WTC11 (cell line): ENCODE measurements around the gene GAB2. TPM values are rescaled to one million over a fixed set of nuclear protein-coding genes. Genes with fewer than 3 reads are reported as not detected.

Experiments
- ATAC-seq: fragments of 200-7000 bp; cut with Tn5 transposase; 2 replicates; pipeline ENCODE4 v1.10.0; 2021; ENCODE audit warnings: mild to moderate bottlenecking, moderate library complexity
- CTCF ChIA-PET: fragments of 300-600 bp; sonication (Branson Sonifier 250); formaldehyde crosslinking; loops from one replicate; lab custom pipeline; 2021; ENCODE audit warnings: antibody characterized with exemption; lab: Charles Lee
- POLR2A ChIA-PET: fragments of 350-600 bp; sonication (Branson Sonifier 250); formaldehyde crosslinking; loops from one replicate; lab custom pipeline; 2021; ENCODE audit warnings: antibody characterized with exemption; lab: Charles Lee
- DNase-seq: peaks from one replicate; pipeline ENCODE4 v3.0.0; 2021; ENCODE audit warnings: low spot score
- H3K27ac Mint-ChIP-seq: 2 replicates; pipeline ENCODE4 v1.8.0; 2021; ENCODE audit warnings: mixed read lengths
- H3K27me3 Mint-ChIP-seq: 2 replicates; pipeline ENCODE4 v1.8.0; 2021; ENCODE audit warnings: low read depth, mild to moderate bottlenecking, moderate library complexity, mixed read lengths
- H3K36me3 Mint-ChIP-seq: 2 replicates; pipeline ENCODE4 v1.8.0; 2021; ENCODE audit warnings: mixed read lengths
- H3K4me1 Mint-ChIP-seq: 2 replicates; pipeline ENCODE4 v1.8.0; 2022; ENCODE audit warnings: mixed read lengths
- H3K4me3 Mint-ChIP-seq: 2 replicates; pipeline ENCODE4 v1.8.0; 2021; ENCODE audit warnings: mild to moderate bottlenecking, moderate library complexity, mixed read lengths
- H3K9me3 Mint-ChIP-seq: 2 replicates; pipeline ENCODE4 v1.8.0; 2021; ENCODE audit warnings: mixed read lengths
- ATF3 ChIP-seq: sonication (generic); formaldehyde crosslinking; conservative IDR thresholded peaks from 2 replicates; pipeline ENCODE4 v1.8.1; 2022; ENCODE audit warnings: mild to moderate bottlenecking, missing genetic modification reagents
- E2F1 ChIP-seq: sonication (generic); formaldehyde crosslinking; IDR thresholded peaks from 2 replicates; pipeline ENCODE4 v1.8.0; 2022; ENCODE audit warnings: mild to moderate bottlenecking, missing genetic modification reagents
- FOXJ3 ChIP-seq: sonication (generic); formaldehyde crosslinking; IDR thresholded peaks from 2 replicates; pipeline ENCODE4 v1.9.0; 2021; ENCODE audit warnings: missing genetic modification reagents, mild to moderate bottlenecking, borderline replicate concordance
- FOXK1 ChIP-seq: sonication (generic); formaldehyde crosslinking; IDR thresholded peaks from 2 replicates; pipeline ENCODE4 v1.8.0; 2022; ENCODE audit warnings: mild to moderate bottlenecking, moderate library complexity, missing genetic modification reagents
- GTF2I ChIP-seq: fragments of 250-450 bp; sonication (Bioruptor Pico); conservative IDR thresholded peaks from 2 replicates; pipeline ENCODE4 v1.4.0; 2021; ENCODE audit warnings: mild to moderate bottlenecking
- HMGA2 ChIP-seq: fragments of 250-450 bp; sonication (Bioruptor Pico); IDR thresholded peaks from 2 replicates; pipeline ENCODE4 v1.4.0; 2021; ENCODE audit warnings: mild to moderate bottlenecking, moderate library complexity
- IRF2 ChIP-seq: sonication (generic); formaldehyde crosslinking; IDR thresholded peaks from 2 replicates; pipeline ENCODE4 v1.8.0; 2022; ENCODE audit warnings: low read depth, missing genetic modification reagents, borderline replicate concordance
- JUN ChIP-seq: sonication (generic); formaldehyde crosslinking; IDR thresholded peaks from 2 replicates; pipeline ENCODE4 v1.8.0; 2023; ENCODE audit warnings: mild to moderate bottlenecking, missing genetic modification reagents
- MYBL2 ChIP-seq: sonication (generic); formaldehyde crosslinking; IDR thresholded peaks from 2 replicates; pipeline ENCODE4 v1.8.1; 2023; ENCODE audit warnings: mild to moderate bottlenecking, moderate library complexity, missing genetic modification reagents
- NFE2L1 ChIP-seq: sonication (generic); formaldehyde crosslinking; IDR thresholded peaks from 2 replicates; pipeline ENCODE4 v1.8.1; 2023; ENCODE audit warnings: missing genetic modification reagents
- NFYB ChIP-seq: sonication (generic); formaldehyde crosslinking; conservative IDR thresholded peaks from 2 replicates; pipeline ENCODE4 v1.8.0; 2022; ENCODE audit warnings: low read depth, missing genetic modification reagents
- RELA ChIP-seq: sonication (generic); formaldehyde crosslinking; IDR thresholded peaks from 2 replicates; pipeline ENCODE4 v1.8.1; 2022; ENCODE audit warnings: missing genetic modification reagents, mild to moderate bottlenecking, borderline replicate concordance
- TEAD1 ChIP-seq: sonication (generic); formaldehyde crosslinking; IDR thresholded peaks from 2 replicates; pipeline ENCODE4 v1.8.0; 2022; ENCODE audit warnings: mild to moderate bottlenecking, missing genetic modification reagents
- ZBTB43 ChIP-seq: sonication (generic); formaldehyde crosslinking; IDR thresholded peaks from 2 replicates; pipeline ENCODE4 v1.8.1; 2023; ENCODE audit warnings: mild to moderate bottlenecking, missing genetic modification reagents
- ZMAT4 ChIP-seq: fragments of 250-450 bp; sonication (Bioruptor Pico); IDR thresholded peaks from 2 replicates; pipeline ENCODE4 v1.9.0; 2021; ENCODE audit warnings: mild to moderate bottlenecking
- ZNF219 ChIP-seq: sonication (generic); formaldehyde crosslinking; IDR thresholded peaks from 2 replicates; pipeline ENCODE4 v1.8.0; 2023; ENCODE audit warnings: missing genetic modification reagents, mild to moderate bottlenecking, borderline replicate concordance
- ZNF317 ChIP-seq: sonication (generic); formaldehyde crosslinking; IDR thresholded peaks from 2 replicates; pipeline ENCODE4 v1.8.1; 2023; ENCODE audit warnings: low read depth, mild to moderate bottlenecking, moderate library complexity, missing genetic modification reagents, borderline replicate concordance
- ZNF396 ChIP-seq: fragments of 250-450 bp; sonication (Bioruptor Pico); IDR thresholded peaks from 2 replicates; pipeline ENCODE4 v1.8.0; 2021; ENCODE audit warnings: mild to moderate bottlenecking, moderate library complexity, borderline replicate concordance
- ZNF416 ChIP-seq: fragments of 250-450 bp; sonication (Bioruptor Pico); IDR thresholded peaks from 2 replicates; pipeline ENCODE4 v1.9.0; 2021; ENCODE audit warnings: mild to moderate bottlenecking, inconsistent platforms
- ZNF425 ChIP-seq: fragments of 250-450 bp; sonication (Bioruptor Pico); conservative IDR thresholded peaks from 2 replicates; pipeline ENCODE4 v1.9.0; 2021; ENCODE audit warnings: mild to moderate bottlenecking
- total RNA-seq: library from RNA; stranded (reverse); gene quantifications from 3 replicates; pipeline ENCODE4 v1.2.3, GENCODE V29; 2021

GAB2 gene
- total RNA-seq, 1 experiment from 2014 or later: 10.6 TPM

DNA sequence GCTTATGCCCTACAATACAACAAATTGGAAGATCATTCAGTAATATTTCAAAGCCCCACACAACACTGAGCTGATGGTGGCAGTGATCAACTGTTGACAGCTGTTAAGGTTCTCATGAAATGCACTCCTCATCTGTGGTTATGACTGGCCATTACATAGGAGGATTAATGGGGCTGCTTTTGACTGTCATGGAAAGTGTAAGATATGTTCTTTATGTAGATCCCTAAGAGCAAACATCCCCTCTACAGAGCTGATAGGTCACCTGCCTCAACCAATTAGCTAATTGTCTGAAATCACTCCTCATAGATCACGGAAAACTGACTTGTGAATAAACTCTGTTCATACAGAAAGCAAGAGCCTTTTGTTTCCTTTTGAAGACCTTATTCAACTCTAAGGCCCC is 78.1 kb downstream of the GAB2 start:
- Mint-ChIP-seq H3K4me1 (no peaks in the 10 kb centered on the region; the same call in 1 of the 2 replicates), H3K27me3 (no peaks in the 10 kb centered on the region), H3K4me3 (no peak overlapping the region), H3K9me3 (peaks cover 10% of the 10 kb centered on the region), H3K27ac (no peak overlapping the region), H3K36me3 (0 out of 2 replicates have a peak, but pooled peaks cover 3% of the 10 kb centered on the region)
- ATAC-seq: no peak
- TF ChIP-seq MYBL2 (CRISPR knock-in tag): no peak
- no peak for TF ChIP-seq JUN (CRISPR knock-in tag)
- no peak for TF ChIP-seq GTF2I (CRISPR knock-in tag)
- TF ChIP-seq ATF3 (CRISPR knock-in tag): no peak
- TF ChIP-seq FOXK1 (CRISPR knock-in tag): no peak
- no peak for TF ChIP-seq ZNF219 (CRISPR knock-in tag)
- POLR2A ChIA-PET: no interaction called here
- no peak for DNase-seq
- CTCF ChIA-PET: interaction anchor here (0.6 to 1.3 kb wide), 3 partner anchors 29 to 225 kb away, joined by 3 to 7 read pairs (median 6); no protein-coding TSS in a partner anchor

DNA sequence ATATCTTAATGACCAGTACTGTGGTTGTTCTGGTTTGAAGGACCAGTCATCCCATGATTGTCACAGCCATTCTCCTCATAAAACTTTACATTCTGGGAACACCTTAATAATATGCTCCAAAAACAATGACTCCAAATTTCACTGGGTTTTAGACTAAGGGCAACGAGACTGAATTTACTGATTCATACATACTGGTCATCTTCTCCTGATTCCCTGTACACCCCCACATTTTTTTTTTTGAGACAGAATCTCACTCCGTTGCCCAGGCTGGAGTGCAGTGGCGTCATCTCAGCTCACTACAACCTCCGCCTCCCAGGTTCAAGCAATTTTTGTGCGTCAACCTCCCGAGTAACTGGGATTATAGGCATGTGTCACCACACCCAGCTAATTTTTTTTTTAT is 78.9 kb downstream of the GAB2 start:
- TF ChIP-seq FOXK1 (CRISPR knock-in tag): no peak
- TF ChIP-seq ZMAT4 (CRISPR knock-in tag): no peak
- no peak for TF ChIP-seq ZNF317 (CRISPR knock-in tag)
- no peak for TF ChIP-seq ZBTB43
- TF ChIP-seq RELA (CRISPR knock-in tag): no peak
- no peak for TF ChIP-seq NFE2L1
- no peak for TF ChIP-seq ZNF416 (CRISPR knock-in tag)
- no peak for TF ChIP-seq ZNF219 (CRISPR knock-in tag)
- no peak for TF ChIP-seq ZNF425 (CRISPR knock-in tag)
- no peak for TF ChIP-seq FOXJ3
- TF ChIP-seq ZNF396: no peak
- no peak for TF ChIP-seq E2F1 (CRISPR knock-in tag)
- no peak for TF ChIP-seq IRF2 (CRISPR knock-in tag)
- TF ChIP-seq HMGA2 (CRISPR knock-in tag): no peak
- no peak for TF ChIP-seq NFYB (CRISPR knock-in tag)
- DNase-seq (no peak), ATAC-seq (no peak)
- peaks cover 10% of the 10 kb centered on the region for H3K9me3 Mint-ChIP-seq
- CTCF ChIA-PET: no interaction called here
- 0 out of 2 replicates have a peak, but pooled peaks cover 3% of the 10 kb centered on the region for H3K36me3 Mint-ChIP-seq
- POLR2A ChIA-PET: no interaction called here
- H3K4me3 Mint-ChIP-seq: no peak overlapping the region
- no peaks in the 10 kb centered on the region; the same call in 1 of the 2 replicates for H3K4me1 Mint-ChIP-seq
- no peak overlapping the region for H3K27ac Mint-ChIP-seq
- no peaks in the 10 kb centered on the region for H3K27me3 Mint-ChIP-seq

GRCh38 chr11:78338138-78338537 is 79.5 kb downstream of the GAB2 start:
- Mint-ChIP-seq H3K27ac (no peak overlapping the region), H3K27me3 (no peaks in the 10 kb centered on the region), H3K36me3 (0 out of 2 replicates have a peak, but pooled peaks cover 3% of the 10 kb centered on the region), H3K9me3 (peaks cover 10% of the 10 kb centered on the region), H3K4me3 (no peak overlapping the region), H3K4me1 (no peaks in the 10 kb centered on the region)
- CTCF ChIA-PET: no interaction called here
- ATAC-seq (no peak), DNase-seq (no peak)
- POLR2A ChIA-PET: no interaction called here
- no peak for TF ChIP-seq TEAD1
